CD4-positive, alpha-beta T cell treated with Interleukin-21 for 1 hour (primary cell): ENCODE results near the gene EVPL.

Experiments
- DNase-seq: peaks from one replicate; pipeline ENCODE4 v3.0.0-alpha.2; 2020

The EVPL gene

DNA sequence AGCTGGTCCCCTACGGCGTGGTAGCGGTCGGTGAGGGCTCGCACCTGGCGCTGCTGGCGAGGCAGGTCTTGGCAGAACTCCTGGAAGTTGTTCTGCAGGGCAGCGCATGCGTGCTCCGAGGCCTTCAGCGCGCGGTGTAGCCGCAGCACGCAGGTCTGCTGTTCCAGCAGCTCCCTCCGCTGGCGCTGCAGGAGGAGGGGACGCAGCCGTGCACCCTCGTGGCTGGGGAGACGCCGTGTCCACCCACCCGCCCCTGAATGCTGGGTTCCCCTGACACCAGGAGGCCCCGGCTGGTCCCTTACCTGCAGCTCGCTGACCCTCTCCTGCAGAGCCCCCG is 12.2 kb downstream of the EVPL start:
- no peak for DNase-seq

DNA sequence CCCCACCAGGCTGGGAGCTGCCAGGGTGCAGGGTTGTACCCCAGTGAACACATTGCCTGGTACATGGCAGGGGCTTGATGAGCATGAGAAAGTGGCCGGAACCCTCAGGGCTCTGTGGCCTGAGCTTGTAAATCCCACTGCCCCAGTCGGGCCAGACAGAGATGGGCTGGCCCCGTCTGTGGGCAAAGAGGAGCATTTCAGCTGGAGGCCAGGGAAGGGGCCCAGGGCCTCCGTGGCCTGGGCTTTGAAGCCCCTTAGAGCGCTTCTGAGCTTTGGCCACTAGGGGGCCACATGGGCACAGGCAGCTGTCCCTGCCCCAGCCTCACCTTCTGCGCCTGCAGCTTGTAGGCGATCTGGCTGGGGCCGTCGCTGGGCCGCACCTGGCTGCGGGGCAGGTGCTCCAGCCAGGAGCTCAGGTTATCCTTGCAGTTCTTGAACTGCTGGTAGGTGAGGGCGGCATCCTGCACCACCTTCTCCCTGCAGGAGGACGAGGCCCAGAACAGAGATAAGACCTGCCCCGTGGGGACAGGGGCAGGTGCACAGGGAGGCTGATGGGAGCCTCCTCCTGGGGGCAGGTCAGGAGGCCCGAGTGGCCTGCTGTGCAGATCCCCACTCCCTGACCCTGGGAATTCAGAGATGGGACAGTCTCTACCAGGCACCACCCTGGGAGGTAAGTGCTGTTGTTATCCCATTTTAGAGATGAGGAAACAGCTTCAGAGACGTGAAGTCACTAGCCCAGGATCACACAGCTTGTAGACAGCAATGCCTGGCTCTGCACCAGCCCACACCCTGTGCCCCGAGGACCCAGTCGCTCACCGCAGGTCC is 12.8 kb downstream of the EVPL start:
- peak; percentile 79 for DNase-seq

DNA sequence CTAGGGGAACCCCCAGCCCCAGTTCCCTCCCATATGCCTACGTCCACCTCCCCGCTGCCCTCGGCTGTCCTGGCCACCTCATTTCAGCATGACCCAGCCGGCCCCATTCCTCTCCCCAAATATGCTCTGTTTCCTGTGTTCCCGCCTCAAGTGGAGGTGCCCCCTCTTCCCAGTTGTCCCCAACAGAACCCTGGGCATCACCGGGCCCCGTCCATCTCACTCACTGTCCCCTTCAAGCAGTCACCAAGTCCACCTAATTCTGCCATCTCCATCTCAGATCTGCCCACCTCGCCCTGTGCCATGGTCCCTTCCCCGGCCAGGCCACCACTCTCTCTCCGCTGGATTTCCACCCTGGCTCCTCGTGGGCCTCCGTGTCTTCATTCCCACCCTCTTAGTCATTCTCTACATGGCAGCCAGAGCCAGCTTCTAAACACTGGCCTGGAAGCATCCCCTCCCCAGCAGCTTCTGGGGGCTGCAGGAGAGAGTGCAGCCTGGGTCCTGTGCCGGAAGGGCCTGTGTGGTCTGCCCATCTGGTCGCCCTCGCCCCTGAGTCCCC is 13.7 kb downstream of the EVPL start:
- no peak for DNase-seq

DNA sequence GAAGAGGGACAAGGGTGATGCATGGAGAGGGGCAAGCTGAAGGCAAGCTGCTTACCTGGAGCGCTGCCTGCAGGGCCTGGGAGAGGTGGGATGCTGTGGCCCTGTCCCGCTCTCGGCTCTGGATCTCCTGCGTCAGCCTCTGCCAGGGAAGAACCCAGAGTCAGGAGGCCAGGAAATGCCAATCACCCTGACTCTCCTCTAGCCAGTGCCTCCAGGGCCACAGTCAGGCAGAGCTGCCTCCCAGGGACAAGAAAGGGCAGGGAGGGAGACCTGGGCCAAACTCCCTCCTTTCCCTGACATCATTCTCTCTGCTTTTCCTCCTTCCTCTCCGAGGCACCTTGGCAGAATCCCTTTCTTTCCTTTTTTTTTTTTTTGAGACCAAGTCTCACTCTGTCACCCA is 15.2 kb downstream of the EVPL start:
- DNase-seq = no peak

DNA sequence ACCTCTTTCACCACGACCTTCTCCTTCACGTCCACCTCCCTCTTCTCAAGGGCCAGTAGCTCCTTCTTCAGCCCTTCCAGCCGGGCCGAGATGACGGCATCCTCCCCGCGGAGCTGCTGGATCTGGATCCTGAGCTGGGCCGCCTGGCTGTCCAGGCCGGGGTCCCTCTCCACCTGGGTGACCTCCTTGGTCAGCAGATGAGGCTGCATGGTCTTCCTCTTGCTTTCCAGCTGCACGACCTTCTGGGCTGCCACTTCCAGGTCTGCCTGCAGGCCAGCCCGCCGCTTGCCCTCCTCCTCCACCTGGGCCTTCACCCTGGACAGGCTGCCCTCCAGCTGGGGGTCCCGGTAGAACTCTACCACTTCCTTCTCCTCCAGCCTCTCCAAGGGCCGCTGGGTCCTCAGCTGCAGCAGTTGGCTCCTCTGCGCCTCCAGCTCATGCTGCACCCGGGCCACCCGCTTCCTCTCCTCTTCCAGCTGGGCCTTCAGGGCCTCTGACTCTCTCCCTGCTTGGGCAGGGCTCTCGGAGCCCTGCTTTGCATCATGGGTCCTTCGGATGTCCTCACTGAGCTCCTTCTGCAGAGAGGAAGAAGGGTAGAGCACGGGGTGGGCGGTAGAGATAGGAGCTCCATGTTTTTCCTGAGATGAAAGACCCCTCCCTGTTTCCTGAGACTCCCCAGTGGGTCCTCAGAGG is 17.0 kb downstream of the EVPL start:
- no peak for DNase-seq

DNA sequence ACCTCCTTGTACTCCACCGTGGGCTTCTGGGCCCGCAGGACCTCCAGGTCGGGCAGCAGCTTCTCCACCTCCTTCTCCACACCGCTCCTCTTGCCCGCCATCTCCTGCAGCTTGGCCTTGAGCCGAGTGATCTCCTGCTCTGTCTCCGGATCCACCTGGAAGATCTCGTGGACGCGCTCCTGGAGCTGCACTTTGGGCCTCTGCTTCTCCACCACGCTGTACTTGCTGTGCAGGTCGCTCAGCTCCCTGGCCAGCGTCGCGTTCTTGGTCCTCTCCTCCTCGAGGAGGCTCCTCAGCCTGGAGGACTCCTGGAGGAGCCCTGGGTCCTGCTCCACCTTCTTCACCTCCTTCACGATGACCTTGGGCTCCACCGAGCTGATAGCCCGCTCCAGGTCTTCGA is 17.7 kb downstream of the EVPL start:
- no peak for DNase-seq

DNA sequence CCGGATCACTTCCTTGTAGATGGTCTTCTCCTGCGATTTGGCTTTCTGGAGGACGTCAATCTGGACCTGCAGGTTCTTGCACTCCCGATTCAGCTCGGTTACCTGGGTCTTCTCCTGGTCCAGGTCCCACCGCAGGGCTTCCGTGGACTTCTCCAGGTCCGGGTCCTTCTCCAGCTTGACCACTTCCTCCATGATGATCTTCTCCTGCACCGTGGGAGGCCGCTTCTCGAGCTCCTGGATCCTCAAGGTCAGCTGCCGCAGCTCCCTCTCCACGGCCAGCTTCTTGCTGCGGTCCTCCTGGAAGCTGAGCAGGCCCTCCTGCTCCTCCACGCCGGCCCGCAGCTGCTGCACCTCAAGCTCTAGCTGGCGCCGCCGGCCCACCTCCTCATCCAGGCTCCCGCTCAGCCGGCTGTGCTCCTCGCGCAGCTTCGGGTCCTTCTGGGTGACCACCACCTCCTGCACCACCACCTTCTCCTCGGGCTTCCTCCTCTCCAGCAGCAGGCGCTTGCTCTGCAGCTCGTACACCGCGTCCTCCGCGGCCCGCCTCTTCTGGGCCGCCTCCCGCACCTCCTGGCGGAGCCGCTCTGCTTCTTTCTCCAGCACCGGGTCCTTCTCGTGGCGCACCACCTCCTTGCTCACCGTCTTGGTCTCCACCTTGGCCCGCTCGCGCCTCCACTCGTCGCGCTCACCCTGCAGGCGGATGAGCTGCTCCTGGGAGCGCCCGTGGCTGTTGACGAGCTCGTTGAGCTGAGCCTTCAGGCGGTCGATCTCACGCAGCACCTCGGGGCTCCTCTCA is 18.3 kb downstream of the EVPL start:
- no peak for DNase-seq

DNA sequence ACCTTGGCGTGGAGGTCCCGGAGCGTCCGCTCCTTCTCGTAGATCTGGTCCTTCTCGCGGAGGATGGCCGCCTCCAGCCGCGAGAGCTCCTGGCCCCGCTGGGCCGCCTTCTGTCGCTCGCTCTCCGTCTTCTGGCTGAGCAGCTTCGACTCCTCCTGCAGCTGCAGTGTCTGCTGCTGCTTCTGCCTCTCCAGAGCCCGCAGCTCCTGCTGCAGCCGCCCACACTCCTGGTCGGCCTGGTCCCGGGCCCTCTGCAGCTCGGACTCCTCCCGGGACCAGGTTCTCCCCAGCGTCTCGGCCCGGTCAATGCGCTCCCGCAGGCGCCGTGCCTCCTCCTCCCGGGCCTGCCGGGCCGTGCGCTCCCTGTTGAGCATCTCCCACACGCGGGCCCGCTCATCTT is 18.9 kb downstream of the EVPL start:
- DNase-seq = no peak

DNA sequence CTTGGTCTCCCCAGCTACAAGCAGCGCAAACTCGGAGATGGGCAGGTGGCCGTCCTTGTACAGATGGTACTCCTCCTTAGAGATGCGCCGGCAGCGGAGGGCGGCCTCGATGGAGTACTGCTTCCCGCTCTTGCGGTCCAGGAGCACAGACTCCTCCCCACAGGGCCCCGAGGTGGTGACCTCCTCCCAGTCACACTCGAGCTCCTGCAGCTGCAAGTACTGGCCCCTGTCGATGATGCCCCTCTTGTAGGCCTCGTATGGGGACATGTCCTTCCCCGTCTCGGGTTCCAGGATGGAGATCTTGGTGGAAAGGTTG is 19.3 kb downstream of the EVPL start:
- DNase-seq = no peak

DNA sequence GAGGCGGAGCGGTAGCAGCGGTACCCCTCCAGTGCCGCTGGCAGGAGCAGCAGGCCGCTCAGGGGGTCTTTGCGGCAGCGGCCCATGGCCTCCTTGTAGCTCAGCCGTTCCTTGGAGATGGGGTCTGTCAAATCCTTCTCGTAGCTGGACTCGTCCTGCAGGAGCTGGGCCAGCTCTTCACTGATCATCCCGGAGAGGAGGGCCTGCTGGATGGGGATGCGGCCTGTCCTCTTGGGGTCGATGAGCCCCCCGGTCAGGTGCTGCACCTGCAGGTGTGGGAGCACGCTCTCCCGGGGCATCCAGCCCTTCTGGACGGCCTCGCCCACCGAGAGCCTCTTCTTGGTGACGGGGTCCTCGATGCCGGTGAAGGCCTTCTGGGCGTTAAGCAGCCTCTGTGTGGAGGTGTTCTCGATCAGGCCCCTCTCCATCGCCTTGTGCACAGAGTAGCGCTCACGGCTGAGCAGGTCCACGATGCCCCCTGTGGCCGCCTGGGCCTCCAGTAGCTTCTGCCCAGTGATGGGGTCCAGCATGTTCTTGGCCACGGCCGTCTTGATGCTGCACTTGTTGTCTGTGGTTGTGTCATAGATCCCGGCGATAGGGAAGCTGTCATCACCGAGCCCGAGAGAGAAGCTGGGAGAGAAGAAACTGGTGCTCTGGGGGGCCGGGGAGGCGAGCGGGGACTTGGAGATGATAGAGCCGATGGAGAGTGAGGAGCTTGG is 19.8 kb downstream of the EVPL start:
- DNase-seq = no peak

DNA sequence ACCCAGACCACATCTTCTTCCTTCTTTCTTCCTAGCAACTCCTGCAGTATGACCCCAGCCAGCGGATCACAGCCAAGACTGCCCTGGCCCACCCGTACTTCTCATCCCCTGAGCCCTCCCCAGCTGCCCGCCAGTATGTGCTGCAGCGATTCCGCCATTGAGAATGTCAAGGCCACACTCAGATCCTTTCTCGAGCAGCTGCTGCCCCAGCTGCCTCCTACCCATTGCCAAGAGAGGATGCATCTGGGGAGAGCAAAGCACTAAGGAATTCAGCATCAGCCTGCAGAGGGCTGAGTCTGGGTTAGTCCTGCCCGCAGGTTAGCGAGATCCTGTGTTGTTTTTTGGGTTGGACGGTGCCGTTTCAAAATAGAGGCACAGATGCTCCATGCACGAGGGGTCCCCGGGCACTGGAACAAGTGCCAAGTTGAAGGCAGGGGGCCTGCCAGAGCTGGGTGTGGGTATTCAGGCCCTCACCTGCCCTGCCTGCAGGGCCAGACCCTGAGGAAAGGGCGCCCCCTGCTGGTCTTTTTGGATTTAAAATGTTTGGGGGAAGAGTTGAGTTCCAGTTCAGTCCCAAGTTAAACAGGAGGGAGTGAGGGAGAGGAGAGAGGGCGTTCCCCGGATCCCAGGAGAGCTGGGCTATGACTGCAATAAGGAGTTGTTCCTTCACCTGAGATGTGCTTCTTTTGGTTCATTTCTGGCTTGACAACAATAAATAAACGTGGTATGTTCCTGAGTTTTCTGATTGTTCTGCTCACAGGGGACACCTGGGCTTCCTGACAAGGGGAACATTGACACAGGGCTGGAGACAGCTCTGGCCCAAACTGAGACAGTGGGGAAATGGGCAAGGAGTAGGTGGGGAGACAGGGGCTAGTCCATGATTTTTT is 21.6 kb downstream of the EVPL start:
- peak; percentile 81 for DNase-seq

DNA sequence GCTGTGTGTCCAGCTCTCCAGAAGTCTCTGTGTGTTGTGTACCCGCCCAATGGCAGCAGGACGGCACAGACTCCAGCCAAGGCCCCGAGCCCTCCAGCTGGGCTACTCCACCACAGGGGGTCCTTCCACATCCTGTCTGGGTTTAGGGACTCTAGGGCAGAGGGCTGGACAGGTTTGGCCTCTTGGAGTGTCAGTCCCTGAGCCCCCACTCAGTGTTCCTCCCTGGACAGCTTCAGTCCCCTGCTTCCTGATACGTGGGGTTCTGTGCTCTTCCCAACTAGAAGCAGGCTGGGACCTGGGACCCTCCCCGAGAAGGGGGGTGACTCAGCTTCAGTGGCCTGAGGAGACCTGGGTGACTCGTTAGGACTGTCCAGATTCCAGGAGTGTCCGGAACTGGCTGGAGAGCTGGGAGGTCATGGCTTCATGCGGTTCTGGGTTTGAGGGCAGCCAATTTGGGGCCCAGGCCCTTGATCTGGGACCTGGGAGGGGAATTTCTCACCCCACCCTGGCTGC is 22.3 kb downstream of the EVPL start:
- no peak for DNase-seq

DNA sequence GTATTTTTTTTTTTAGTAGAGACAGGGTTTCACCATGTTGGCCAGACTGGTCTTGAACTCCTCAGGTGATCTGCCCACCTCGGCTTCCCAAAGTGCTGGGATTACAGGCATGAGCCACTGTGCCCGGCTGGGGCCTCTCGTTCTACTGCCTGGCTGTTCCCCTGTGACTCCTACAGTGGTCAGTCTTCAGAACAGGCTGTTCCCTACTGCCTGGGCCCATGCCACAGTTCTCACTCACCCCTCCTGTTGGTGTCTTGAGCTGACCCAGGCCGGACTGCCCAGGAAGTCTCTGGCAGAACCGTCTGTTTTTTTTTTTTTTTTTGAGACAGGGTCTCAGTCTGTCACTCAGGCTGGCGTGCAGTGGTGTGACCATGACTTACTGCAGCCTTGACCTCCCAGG is 23.2 kb downstream of the EVPL start:
- DNase-seq = no peak

DNA sequence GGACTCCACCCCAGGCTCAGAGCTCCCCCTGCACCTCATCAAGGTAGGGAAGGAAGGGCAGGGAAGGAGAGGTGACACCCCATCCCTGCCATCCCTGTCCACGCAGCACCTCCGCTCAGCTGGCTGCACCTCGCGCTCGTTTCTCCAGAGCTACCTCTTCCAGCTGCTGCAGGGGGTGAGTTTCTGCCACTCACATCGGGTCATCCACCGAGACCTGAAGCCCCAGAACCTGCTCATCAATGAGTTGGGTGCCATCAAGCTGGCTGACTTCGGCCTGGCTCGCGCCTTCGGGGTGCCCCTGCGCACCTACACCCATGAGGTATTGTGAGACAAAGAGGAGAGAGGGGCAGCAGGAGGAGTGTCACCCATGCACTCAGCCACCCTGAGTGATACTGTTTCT is 25.0 kb downstream of the EVPL start:
- no peak for DNase-seq

DNA sequence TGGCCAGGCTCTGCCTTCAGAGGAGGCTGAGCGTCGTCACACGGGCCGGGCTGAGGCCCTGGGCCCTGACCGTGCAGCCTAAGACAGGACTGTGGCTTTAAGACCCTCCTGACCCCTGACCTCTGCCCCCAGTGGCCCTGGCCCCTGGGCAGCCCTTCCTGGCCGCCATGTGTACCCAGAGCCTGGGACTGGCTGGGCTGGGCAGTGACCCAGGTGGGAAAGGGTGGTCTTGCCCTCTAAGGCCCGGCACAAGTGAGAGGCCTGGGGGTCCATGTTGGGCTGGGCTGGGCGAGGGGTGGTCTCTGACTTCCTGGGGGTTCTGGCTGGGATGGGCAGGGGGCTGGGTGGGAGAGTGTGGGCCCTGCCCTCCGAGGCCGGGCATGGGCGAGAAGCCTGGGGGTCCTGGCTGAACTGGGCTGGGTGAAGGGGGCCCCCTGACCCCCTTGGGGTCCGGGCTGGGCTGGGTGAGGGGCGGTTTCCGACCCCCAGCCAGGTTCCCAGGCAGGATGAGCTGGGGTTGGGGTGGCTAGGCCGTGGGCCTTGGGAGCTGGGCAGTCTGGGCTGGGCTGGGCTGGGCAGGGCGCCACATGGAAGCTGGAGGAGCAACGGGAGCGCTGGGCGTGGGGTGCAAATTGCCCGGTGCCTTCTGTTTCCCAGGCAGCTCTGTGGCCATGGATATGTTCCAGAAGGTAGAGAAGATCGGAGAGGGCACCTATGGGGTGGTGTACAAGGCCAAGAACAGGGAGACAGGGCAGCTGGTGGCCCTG is 26.2 kb downstream of the EVPL start, which contains the start of gene CDK3:
Gene CDK3 (plus strand): TSS at position 101 of the 767 bp plus-strand sequence. CDS start 571 bp downstream, at position 672.
- DNase-seq = no peak

DNA sequence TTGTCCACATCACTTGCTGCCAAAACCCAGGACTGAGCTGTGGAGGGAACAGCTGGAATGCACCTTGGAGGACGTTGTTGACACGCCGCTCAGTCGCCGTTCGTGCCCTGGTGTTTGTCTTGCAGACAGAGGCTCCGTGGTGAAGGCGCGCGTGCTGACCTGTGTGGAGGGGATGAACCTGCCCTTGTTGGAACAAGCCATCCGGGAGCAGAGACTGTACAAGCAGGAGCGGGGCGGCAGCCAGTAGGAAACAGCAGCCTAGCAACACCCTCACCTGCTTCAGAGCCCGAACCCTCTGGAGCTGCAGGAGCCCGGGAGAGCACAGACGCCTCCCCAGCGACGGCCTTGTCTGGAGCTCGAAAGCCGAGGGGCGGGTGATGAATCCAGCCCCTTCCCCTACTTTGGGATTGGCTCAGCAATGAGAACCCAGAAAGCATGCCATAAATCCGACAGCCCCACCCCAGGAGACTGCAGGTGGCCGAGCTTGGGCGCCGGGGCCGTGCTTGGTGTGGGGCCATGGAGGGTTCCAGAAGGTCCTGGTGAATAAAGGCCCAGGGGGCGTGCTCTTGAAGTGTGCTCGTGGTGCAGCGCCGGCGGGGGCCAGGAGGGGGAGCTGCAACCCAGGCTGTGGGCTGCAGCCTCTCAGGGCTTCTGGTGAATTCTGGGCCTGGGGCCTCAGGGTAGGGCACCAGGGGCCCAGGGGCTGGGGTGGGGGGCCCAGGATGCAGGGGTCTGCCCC is 26.9 kb downstream of the EVPL start:
- DNase-seq = peak; percentile 56

DNA sequence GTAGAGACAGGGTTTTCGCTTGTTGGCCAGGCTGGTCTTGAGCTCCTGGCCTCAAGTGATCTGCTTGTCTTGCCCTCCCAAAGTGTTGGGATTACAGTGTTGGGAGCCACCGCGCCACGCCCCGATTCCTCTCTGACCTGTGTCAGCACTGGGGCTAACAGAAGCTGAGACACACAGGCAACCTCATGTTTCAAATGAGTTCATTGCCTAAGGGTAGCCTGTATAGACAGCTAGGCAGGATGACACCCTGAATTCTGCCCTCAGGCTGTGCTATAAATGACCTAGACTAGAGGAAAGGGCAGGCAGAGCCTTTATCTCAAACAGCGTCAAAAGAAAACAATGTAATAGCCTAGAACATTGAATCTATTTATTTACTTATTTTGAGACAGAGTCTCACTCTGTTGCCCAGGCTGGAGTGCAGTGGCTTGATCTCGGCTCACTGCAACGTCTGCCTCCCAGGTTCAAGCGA is 28.7 kb downstream of the EVPL start:
- no peak for DNase-seq

DNA sequence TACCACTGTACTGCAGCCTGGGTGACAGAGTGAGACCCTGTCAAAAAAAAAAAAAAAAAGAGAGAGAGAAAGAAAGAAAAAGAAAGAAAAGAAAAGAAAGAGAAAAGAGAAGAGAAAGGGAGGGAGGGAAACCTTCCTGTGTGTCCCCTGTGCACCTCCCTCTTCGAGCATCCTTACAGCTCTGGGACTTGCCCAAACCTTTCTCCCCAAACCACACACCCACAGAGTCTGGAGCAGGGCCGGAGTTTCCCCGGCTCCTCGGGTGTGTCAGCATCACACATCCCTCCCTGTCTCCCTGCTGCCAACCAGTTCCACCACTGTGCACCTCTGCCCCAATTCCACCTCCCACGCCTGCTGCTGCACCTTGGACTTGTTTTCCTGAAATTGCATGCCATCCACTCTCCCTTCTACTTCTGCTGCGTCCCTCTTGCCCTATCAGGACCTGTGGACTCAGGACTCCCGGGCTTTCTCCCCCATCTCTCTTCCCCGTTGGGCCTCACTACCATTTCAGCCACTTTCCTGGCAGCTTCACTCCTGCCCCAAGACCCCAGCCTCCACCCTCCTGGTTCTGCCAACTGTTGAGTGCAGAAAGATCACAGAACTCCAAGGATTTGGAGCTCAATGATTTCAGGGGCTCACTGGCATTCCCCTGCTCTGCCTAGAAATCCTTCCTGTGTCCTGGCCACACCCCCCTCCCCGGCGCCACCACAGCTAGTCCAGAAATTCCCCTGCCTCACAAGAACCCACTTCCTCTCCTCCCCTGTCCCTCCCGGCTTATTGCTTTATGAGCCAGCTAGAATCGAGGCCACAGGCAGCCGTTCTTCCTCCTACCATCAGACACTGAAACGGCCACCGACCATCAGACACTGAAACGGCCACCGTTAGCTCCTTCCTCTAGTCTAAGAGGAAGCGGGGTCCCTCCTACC is 30.2 kb downstream of the EVPL start:
- peak; percentile 51 for DNase-seq
